CD4-positive, alpha-beta T cell (primary cell): ENCODE data around the gene CNFN. TPM values are rescaled to one million over a fixed set of nuclear protein-coding genes. Genes with fewer than 3 reads are reported as not detected.

Experiments used
- ATAC-seq: fragments of 200-7000 bp; cut with Tn5 transposase; one replicate; pipeline ENCODE4 v1.10.0; 2022; ENCODE audit warnings: mild to moderate bottlenecking; ENCODE audit not compliant: poor library complexity
- CTCF ChIA-PET: fragments of 350-600 bp; sonication (Branson Sonifier 250); formaldehyde crosslinking; loops from one replicate; lab custom pipeline; 2021; ENCODE audit warnings: antibody characterized with exemption, inconsistent platforms; lab: Charles Lee
- POLR2A ChIA-PET: fragments of 350-600 bp; sonication (Branson Sonifier 250); formaldehyde crosslinking; loops from one replicate; lab custom pipeline; 2021; ENCODE audit warnings: antibody characterized with exemption, inconsistent platforms; lab: Charles Lee
- DNase-seq, 14 experiments: peaks; one replicate each; pipeline ENCODE4 v3.0.0-alpha.2; 2013 to 2020; ENCODE audit warnings: mixed read lengths in 2 of 14
- H3K27ac ChIP-seq, 2 donors: one replicate each; pipeline versions ENCODE4 v1.5.1 to v1.7.0; 2013; ENCODE audit warnings: low read length in 2 of 2, low read depth in 1 of 2, mild to moderate bottlenecking in 1 of 2
- H3K27me3 ChIP-seq, 2 experiments: 1 replicate in 1 of 2; 2 replicates in 1 of 2; pipeline versions ENCODE4 v1.6.1 to v1.7.0; 2013; ENCODE audit warnings: low read length in 2 of 2, control low read depth in 1 of 2, mild to moderate bottlenecking in 1 of 2, moderate library complexity in 1 of 2; ENCODE audit not compliant: insufficient read depth in 2 of 2, control insufficient read depth in 1 of 2
- H3K36me3 ChIP-seq: one replicate; pipeline ENCODE4 v1.6.1; 2013; ENCODE audit warnings: low read length, control low read depth; ENCODE audit not compliant: insufficient read depth
- H3K4me1 ChIP-seq: one replicate; pipeline ENCODE4 v1.6.1; 2013; ENCODE audit warnings: low read length, control low read depth; ENCODE audit not compliant: insufficient read depth
- H3K4me3 ChIP-seq: one replicate; pipeline ENCODE4 v1.5.1; 2013; ENCODE audit warnings: mild to moderate bottlenecking, low read length, moderate library complexity
- H3K9me3 ChIP-seq, 2 experiments: 1 replicate in 1 of 2; 2 replicates in 1 of 2; pipeline versions ENCODE4 v1.6.1 to v1.7.0; 2013; ENCODE audit warnings: low read length in 2 of 2, mild to moderate bottlenecking in 2 of 2, control low read depth in 1 of 2, moderate library complexity in 1 of 2; ENCODE audit not compliant: control insufficient read depth in 1 of 2, insufficient read depth in 1 of 2
- H3K27ac Mint-ChIP-seq: one replicate; pipeline ENCODE4 v1.8.0; 2020; ENCODE audit warnings: mixed read lengths
- H3K27me3 Mint-ChIP-seq: one replicate; pipeline ENCODE4 v1.8.0; 2021; ENCODE audit warnings: mixed read lengths
- H3K36me3 Mint-ChIP-seq: one replicate; pipeline ENCODE4 v1.8.0; 2021; ENCODE audit warnings: low read depth, mixed read lengths
- H3K4me1 Mint-ChIP-seq: one replicate; pipeline ENCODE4 v1.8.0; 2021; ENCODE audit warnings: low read depth, mixed read lengths
- H3K4me3 Mint-ChIP-seq: one replicate; pipeline ENCODE4 v1.8.0; 2020; ENCODE audit warnings: mild to moderate bottlenecking, mixed read lengths
- H3K9me3 Mint-ChIP-seq: one replicate; pipeline ENCODE4 v1.8.0; 2020; ENCODE audit warnings: mixed read lengths
- CTCF ChIP-seq: fragments of 200-600 bp; IDR thresholded peaks from one replicate; pipeline ENCODE4 v1.8.0; 2022; ENCODE audit warnings: antibody characterized with exemption, mild to moderate bottlenecking
- intact Hi-C, 2 experiments: fragments of 100-400 bp; cut with DNase I in 1 of 2; cut with micrococcal nuclease in 1 of 2; formaldehyde crosslinking; loops; one replicate each; pipeline versions ENCODE4 v1.15.1 to v1.9.0; 2023 to 2025; cut with DNase I, micrococcal nuclease
- polyA plus RNA-seq, 2 donors: library from polyadenylated mRNA; unstranded; fragments of 120-200 nt; gene quantifications; one replicate each; pipeline ENCODE4 v1.2.1, GENCODE V29; 2013
- total RNA-seq, 174 experiments: library from RNA in 2 of 174; stranded (reverse) in 2 of 174; gene quantifications; one replicate each; pipeline ENCODE4 v1.2.3 and lab custom pipeline; 2021 to 2026

The CNFN gene
- total RNA-seq: not detected
- 0.27 TPM for polyA plus RNA-seq (2013, experiment 1 of 2)
- 0.38 TPM for polyA plus RNA-seq (2013, experiment 2 of 2)
- total RNA-seq (lab: John Stamatoyannopoulos, UW): 0 to 0.40 (median 0) reads per million in 172 experiments

GRCh38 chr19:42389899-42390298 is at the start of gene CNFN:
Gene CNFN, minus strand, starts transcription at chr19:42390297. Its CDS starts 1,260 bp downstream, at chr19:42389037.
- Histone ChIP-seq H3K9me3 (no peaks in the 10 kb centered on the region), H3K27me3 (peaks cover 15 to 22% of the 10 kb centered on the region in 2 experiments), H3K27ac (no peak within 1 kb of the TSS), H3K36me3 (no peaks in the 10 kb centered on the region), H3K4me3 (no peak within 1 kb of the TSS), H3K4me1 (peaks cover 9% of the 10 kb centered on the region)
- peaks cover 42% of the 10 kb centered on the region for H3K27me3 Mint-ChIP-seq
- no peaks in the 10 kb centered on the region for H3K36me3 Mint-ChIP-seq
- intact Hi-C loops: loop anchor here in 1 of 2 experiments (5.0 kb wide), 1 partner anchor 32 kb away; no protein-coding TSS in a partner anchor
- CTCF ChIA-PET: no interaction called here
- H3K27ac Mint-ChIP-seq: no peak within 1 kb of the TSS
- DNase-seq (no peak), ATAC-seq (no peak)
- no peak within 1 kb of the TSS for H3K4me3 Mint-ChIP-seq
- TF ChIP-seq CTCF: no peak
- POLR2A ChIA-PET: no interaction called here
- no peaks in the 10 kb centered on the region for H3K9me3 Mint-ChIP-seq
- H3K4me1 Mint-ChIP-seq: peaks cover 7% of the 10 kb centered on the region

GRCh38 chr19:42436006-42436405 is 45.9 kb upstream of the CNFN start:
- H3K27me3 Mint-ChIP-seq: no peaks in the 10 kb centered on the region
- no peak for ATAC-seq
- intact Hi-C loops: no loop called here

GRCh38 chr19:42435316-42435715 is 45.2 kb upstream of the CNFN start:
- DNase-seq (no peak), ATAC-seq (no peak)
- no peak overlapping the region for H3K4me3 ChIP-seq
- Mint-ChIP-seq H3K27me3 (no peaks in the 10 kb centered on the region), H3K4me3 (no peak overlapping the region), H3K36me3 (no peaks in the 10 kb centered on the region), H3K9me3 (no peaks in the 10 kb centered on the region), H3K4me1 (peaks cover 15% of the 10 kb centered on the region), H3K27ac (no peak overlapping the region)
- H3K27ac ChIP-seq: no peak overlapping the region
- CTCF ChIA-PET: interaction anchor here (0.8 to 3.4 kb wide), 2 partner anchors 15 kb away, joined by 3 to 27 read pairs; no protein-coding TSS in a partner anchor
- intact Hi-C loops: no loop called here
- H3K36me3 ChIP-seq: no peaks in the 10 kb centered on the region
- TF ChIP-seq CTCF: no peak
- no peaks in the 10 kb centered on the region for H3K27me3 ChIP-seq
- peaks cover 12% of the 10 kb centered on the region for H3K4me1 ChIP-seq
- H3K9me3 ChIP-seq: no peaks in the 10 kb centered on the region
- POLR2A ChIA-PET: no interaction called here

More at GRCh38 chr19:42436006-42436405, 45.9 kb upstream of the CNFN start:
- Histone ChIP-seq H3K4me1 (peaks cover 19% of the 10 kb centered on the region), H3K36me3 (no peaks in the 10 kb centered on the region), H3K9me3 (no peaks in the 10 kb centered on the region), H3K27ac (no peak overlapping the region), H3K27me3 (no peaks in the 10 kb centered on the region), H3K4me3 (no peak overlapping the region)
- Mint-ChIP-seq H3K4me3 (no peak overlapping the region), H3K9me3 (no peaks in the 10 kb centered on the region), H3K36me3 (no peaks in the 10 kb centered on the region), H3K4me1 (peaks cover 22% of the 10 kb centered on the region), H3K27ac (no peak overlapping the region)
- ChIA-PET POLR2A (interaction anchor here (0.6 kb wide), 1 partner anchor 10 kb away, joined by 3 read pairs; no protein-coding TSS in a partner anchor), CTCF (interaction anchor here (0.8 to 3.4 kb wide), 2 partner anchors 14 to 16 kb away, joined by 3 to 27 read pairs; no protein-coding TSS in a partner anchor)
- no peak for TF ChIP-seq CTCF
- DNase-seq: no peak
